ENCODE results near the gene RTN3.

The RTN3 gene

DNA sequence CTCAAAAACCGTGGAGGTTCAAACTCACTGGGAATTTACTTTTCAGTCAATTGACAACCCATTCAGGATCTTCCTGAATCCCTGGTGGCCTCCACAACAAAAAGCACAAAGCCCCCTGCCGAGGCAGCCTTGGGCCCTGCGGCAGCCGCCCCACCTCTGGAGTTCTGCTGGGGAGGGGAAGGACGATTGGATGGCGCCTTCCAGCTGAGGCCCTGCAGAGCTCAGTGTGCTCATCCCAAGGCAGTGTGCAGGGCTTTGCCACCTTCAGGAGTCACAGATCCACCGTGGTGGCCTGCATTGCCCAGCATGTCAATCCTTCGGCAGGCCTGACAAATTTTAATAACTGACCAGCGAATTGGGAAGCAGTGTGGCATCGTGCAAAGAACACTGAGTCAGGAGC lies 79.9 kb downstream of the RTN3 start:
- Histone ChIP-seq H2AFZ (ENCODE audit: low read length) (no peak overlapping the region), H3K4me3 (ENCODE audit: low read depth, low read length, poor library complexity, severe bottlenecking) (no peak overlapping the region), H3K9ac (ENCODE audit: low read length) (no peak overlapping the region), H3K9me3 (ENCODE audit: low read length) (no peaks in the 10 kb centered on the region), H3F3A (ENCODE audit: insufficient read depth, low read length) (peaks cover 5% of the 10 kb centered on the region; the same call in 1 of the 2 replicates), H3K4me1 (ENCODE audit: insufficient read depth, low read length, severe bottlenecking) (peaks cover 3% of the 10 kb centered on the region), H3K27ac (ENCODE audit: low read depth, low read length, poor library complexity, severe bottlenecking) (no peak overlapping the region), H3K36me3 (ENCODE audit: insufficient read depth, low read length) (peaks cover 37% of the 10 kb centered on the region; the same call in 1 of the 2 replicates), H4K20me1 (ENCODE audit: insufficient read depth, low read length) (no peaks in the 10 kb centered on the region), H3K79me2 (ENCODE audit: insufficient read depth, low read length) (no peaks in the 10 kb centered on the region), H3K27me3 (ENCODE audit: insufficient read depth, low read length) (no peaks in the 10 kb centered on the region), H3K4me2 (ENCODE audit: low read length) (no peak overlapping the region), H3K9me2 (ENCODE audit: low read depth, low read length) (no peaks in the 10 kb centered on the region)
- no peak for TF ChIP-seq EZH2 (IDR thresholded peaks at IDR 0.05; ENCODE audit: borderline replicate concordance, low read length)
- TF ChIP-seq, protein P1, sequence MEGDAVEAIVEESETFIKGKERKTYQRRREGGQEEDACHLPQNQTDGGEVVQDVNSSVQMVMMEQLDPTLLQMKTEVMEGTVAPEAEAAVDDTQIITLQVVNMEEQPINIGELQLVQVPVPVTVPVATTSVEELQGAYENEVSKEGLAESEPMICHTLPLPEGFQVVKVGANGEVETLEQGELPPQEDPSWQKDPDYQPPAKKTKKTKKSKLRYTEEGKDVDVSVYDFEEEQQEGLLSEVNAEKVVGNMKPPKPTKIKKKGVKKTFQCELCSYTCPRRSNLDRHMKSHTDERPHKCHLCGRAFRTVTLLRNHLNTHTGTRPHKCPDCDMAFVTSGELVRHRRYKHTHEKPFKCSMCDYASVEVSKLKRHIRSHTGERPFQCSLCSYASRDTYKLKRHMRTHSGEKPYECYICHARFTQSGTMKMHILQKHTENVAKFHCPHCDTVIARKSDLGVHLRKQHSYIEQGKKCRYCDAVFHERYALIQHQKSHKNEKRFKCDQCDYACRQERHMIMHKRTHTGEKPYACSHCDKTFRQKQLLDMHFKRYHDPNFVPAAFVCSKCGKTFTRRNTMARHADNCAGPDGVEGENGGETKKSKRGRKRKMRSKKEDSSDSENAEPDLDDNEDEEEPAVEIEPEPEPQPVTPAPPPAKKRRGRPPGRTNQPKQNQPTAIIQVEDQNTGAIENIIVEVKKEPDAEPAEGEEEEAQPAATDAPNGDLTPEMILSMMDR (IDR thresholded peaks at IDR 0.05; ENCODE audit: low read length), result no peak

DNA sequence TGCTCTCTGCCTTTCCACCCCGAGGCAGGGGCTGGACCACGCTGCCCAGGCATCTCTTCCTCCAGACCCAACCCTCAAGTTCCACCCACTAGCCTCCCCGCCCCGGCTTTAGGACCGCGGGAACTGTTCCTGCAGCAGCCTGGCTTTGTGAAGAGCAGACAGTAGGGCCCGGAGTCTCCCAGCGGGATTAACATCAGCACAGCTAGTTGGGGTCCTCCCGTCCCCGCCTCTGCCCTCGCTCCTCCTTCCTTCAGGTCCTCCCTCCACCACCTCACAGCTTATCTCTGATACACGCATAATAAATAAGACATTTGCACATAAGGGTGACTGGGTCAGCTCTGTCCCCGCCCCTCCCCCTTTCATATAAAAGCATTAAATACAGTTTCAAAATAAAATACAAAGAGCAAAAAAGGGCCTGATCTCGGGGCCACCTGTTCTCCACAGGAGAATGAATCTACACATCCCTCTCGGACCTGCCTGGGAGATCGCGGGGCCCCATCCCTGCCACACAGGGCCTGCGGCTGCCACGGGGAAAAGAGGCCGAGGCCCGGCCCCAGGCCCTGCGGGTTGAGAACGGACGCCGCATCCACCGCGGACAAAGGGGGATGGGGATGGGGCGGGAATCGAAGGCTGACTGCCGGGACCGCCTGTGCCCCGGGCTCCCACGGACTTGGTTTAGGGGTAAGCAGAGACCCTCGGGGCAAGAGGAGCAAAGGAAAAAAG lies 80.8 kb downstream of the RTN3 start:
- Histone ChIP-seq H3K36me3 (ENCODE audit: insufficient read depth, low read length) (peaks cover 28% of the 10 kb centered on the region; the same call in 1 of the 2 replicates), H3K4me2 (ENCODE audit: low read length) (no peak overlapping the region), H3K9me3 (ENCODE audit: low read length) (no peaks in the 10 kb centered on the region), H3K79me2 (ENCODE audit: insufficient read depth, low read length) (no peaks in the 10 kb centered on the region), H4K20me1 (ENCODE audit: insufficient read depth, low read length) (no peaks in the 10 kb centered on the region), H2AFZ (ENCODE audit: low read length) (no peak overlapping the region), H3F3A (ENCODE audit: insufficient read depth, low read length) (peaks cover 5% of the 10 kb centered on the region; the same call in 1 of the 2 replicates), H3K4me3 (ENCODE audit: low read depth, low read length, poor library complexity, severe bottlenecking) (no peak overlapping the region), H3K4me1 (ENCODE audit: insufficient read depth, low read length, severe bottlenecking) (peaks cover 9% of the 10 kb centered on the region), H3K9ac (ENCODE audit: low read length) (no peak overlapping the region), H3K27ac (ENCODE audit: low read depth, low read length, poor library complexity, severe bottlenecking) (no peak overlapping the region), H3K27me3 (ENCODE audit: insufficient read depth, low read length) (no peaks in the 10 kb centered on the region), H3K9me2 (ENCODE audit: low read depth, low read length) (no peaks in the 10 kb centered on the region)
- TF ChIP-seq EZH2 (IDR thresholded peaks at IDR 0.05; ENCODE audit: borderline replicate concordance, low read length), result no peak
- TF ChIP-seq, protein P1 (IDR thresholded peaks at IDR 0.05; ENCODE audit: low read length), result no peak

DNA sequence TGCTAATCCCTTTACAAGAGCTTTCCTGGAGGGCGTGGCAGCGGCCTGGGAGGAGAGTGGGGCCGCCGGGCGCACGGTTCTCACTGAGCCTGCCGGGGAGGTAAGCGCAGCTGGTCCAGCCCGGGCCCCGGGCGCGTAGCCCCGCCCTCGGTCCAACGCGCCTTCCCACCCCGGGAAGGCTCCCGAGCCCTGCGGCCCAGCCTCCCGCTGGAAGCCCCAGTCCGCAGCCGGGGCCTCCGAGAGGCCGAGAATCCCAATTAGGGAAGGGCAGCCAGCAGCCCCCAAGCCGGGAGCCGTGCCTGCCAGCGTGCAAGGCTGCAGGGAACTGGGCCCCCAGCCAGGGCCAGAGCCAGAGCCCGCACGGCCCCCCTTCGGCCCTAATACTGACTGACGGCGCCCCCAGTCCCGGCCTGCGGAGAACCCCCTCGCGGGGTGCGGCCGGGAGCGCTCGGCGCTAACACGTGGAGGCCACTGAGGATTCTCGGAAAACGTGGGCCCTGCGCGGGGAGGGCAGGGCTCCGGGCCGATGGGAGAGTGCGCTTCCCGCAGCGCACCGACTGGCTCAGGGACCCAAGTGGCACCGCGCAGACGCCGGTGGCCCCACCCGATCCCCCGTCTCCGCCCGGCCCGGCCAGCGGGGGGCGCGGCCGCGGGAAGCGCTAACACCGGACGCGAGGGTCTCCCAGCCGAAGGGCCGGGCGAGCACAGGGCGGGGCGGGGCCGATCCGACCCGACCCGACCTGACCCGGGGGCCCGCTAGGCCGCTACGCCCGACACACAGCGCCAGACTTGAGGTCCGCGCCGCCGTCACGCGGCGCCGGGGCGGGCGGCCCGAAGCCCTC lies 81.6 kb downstream of the RTN3 start:
- H3K27ac ChIP-seq (ENCODE audit: low read depth, low read length, poor library complexity, severe bottlenecking), result no peak overlapping the region
- H4K20me1 ChIP-seq (ENCODE audit: insufficient read depth, low read length), result no peaks in the 10 kb centered on the region
- H3K27me3 ChIP-seq (ENCODE audit: insufficient read depth, low read length), result no peaks in the 10 kb centered on the region
- no peak overlapping the region for H3K4me2 ChIP-seq (ENCODE audit: low read length)
- H3K9ac ChIP-seq (ENCODE audit: low read length), result no peak overlapping the region
- H3K79me2 ChIP-seq (ENCODE audit: insufficient read depth, low read length), result no peaks in the 10 kb centered on the region
- no peak overlapping the region for H2AFZ ChIP-seq (ENCODE audit: low read length)
- H3K9me3 ChIP-seq (ENCODE audit: low read length), result no peaks in the 10 kb centered on the region
- no peaks in the 10 kb centered on the region for H3K9me2 ChIP-seq (ENCODE audit: low read depth, low read length)
- H3K4me1 ChIP-seq (ENCODE audit: insufficient read depth, low read length, severe bottlenecking), result peaks cover 17% of the 10 kb centered on the region
- peaks cover 26% of the 10 kb centered on the region; the same call in 1 of the 2 replicates for H3K36me3 ChIP-seq (ENCODE audit: insufficient read depth, low read length)
- peaks cover 5% of the 10 kb centered on the region; the same call in 1 of the 2 replicates for H3F3A ChIP-seq (ENCODE audit: insufficient read depth, low read length)
- no peak overlapping the region for H3K4me3 ChIP-seq (ENCODE audit: low read depth, low read length, poor library complexity, severe bottlenecking)
- TF ChIP-seq, protein P1 (IDR thresholded peaks at IDR 0.05; ENCODE audit: low read length), result no peak
- no peak for TF ChIP-seq EZH2 (IDR thresholded peaks at IDR 0.05; ENCODE audit: borderline replicate concordance, low read length)
